Stomach (tissue), 9 donors: ENCODE data around the gene DPYSL4. TPM values are rescaled to one million over a fixed set of nuclear protein-coding genes. Genes with fewer than 3 reads are reported as not detected.

Experiments used
- DNase-seq, 2 donors: peaks; one replicate each; pipeline versions ENCODE4 v3.0.0 to v3.0.0-alpha.2; 2013 to 2019
- H3K27ac ChIP-seq, 5 donors: fragments of 200-600 bp in 4 of 5; sonication (generic) in 4 of 5; one replicate each; pipeline ENCODE4 v1.5.1; 2013 to 2019; ENCODE audit warnings: mild to moderate bottlenecking in 1 of 5, moderate library complexity in 1 of 5
- H3K27me3 ChIP-seq, 3 donors: fragments of 200-600 bp; sonication (generic); one replicate each; pipeline ENCODE4 v1.5.1; 2017 to 2019; ENCODE audit warnings: mixed run types in 1 of 3
- H3K36me3 ChIP-seq, 4 donors: fragments of 200-600 bp; sonication (generic); 1 replicate in 3 of 4; 2 replicates in 1 of 4; pipeline ENCODE4 v1.5.1; 2016 to 2019
- H3K4me1 ChIP-seq, 4 donors: fragments of 200-600 bp; sonication (generic); one replicate each; pipeline ENCODE4 v1.5.1; 2016 to 2019
- H3K4me3 ChIP-seq, 4 donors: fragments of 200-600 bp; sonication (generic) in 3 of 4; one replicate each; pipeline ENCODE4 v1.5.1; 2016 to 2019; ENCODE audit warnings: mild to moderate bottlenecking in 1 of 4
- H3K9me3 ChIP-seq, 4 donors: fragments of 200-600 bp; sonication (generic); one replicate each; pipeline ENCODE4 v1.5.1; 2016 to 2019
- CTCF ChIP-seq, 7 experiments: fragments of 450-650 bp in 4 of 7; fragments of 200-600 bp in 3 of 7; sonication (generic) in 3 of 7; IDR thresholded peaks; one replicate each; pipeline ENCODE4 v1.5.1; 2016 to 2019; ENCODE audit warnings: antibody characterized with exemption in 7 of 7, control low read depth in 2 of 7, mild to moderate bottlenecking in 1 of 7
- EP300 ChIP-seq: sonication (generic); formaldehyde crosslinking; IDR thresholded peaks from one replicate; pipeline ENCODE4 v1.6.1; 2017; ENCODE audit warnings: antibody characterized with exemption
- POLR2A ChIP-seq, 4 donors: fragments of 450-650 bp; IDR thresholded peaks; one replicate each; pipeline ENCODE4 v1.6.1; 2016; ENCODE audit warnings: antibody characterized with exemption in 4 of 4, control low read depth in 2 of 4, mild to moderate bottlenecking in 1 of 4, moderate library complexity in 1 of 4
- POLR2AphosphoS5 ChIP-seq, 3 donors: sonication (generic); formaldehyde crosslinking; IDR thresholded peaks; one replicate each; pipeline ENCODE4 v1.6.1; 2016; ENCODE audit warnings: antibody characterized with exemption in 3 of 3
- WGBS, 5 donors: extraction: QIAGEN DNeasy Blood & Tissue Kit in 3 of 5; methylation state at CpG; one replicate each; pipeline versions ENCODE4 v1.1.5 to v1.1.7; 2013 to 2018; 5-methylcytosine and 5-hydroxymethylcytosine counted together
- intact Hi-C: fragments of 100-400 bp; cut with DNase I; formaldehyde crosslinking; loops from one replicate; pipeline ENCODE4 v1.15.1; 2023; ENCODE audit warnings: low total_unique reads
- polyA plus RNA-seq, 3 donors: library from polyadenylated mRNA; stranded (reverse); fragments of 200-250 nt; gene quantifications; one replicate each; pipeline ENCODE4 v1.2.3, GENCODE V29; 2013
- total RNA-seq, 5 donors: library from RNA; depleted of rRNA; stranded (reverse); fragments of >200 nt; gene quantifications; one replicate each; pipeline versions ENCODE4 v1.1.0 to v1.2.3, GENCODE V29; 2014 to 2016
- donor health status: healthy with polysubstance abuse.
- donor health status: Bipolar disorder and iron deficiency.
- donor health status: healthy.

DPYSL4 gene
- total and polyA plus RNA-seq, 8 donors = 0.43 to 2.0 (median 0.68) TPM; not detected in 3

GRCh38 chr10:132192991-132193665, 6.4 kb downstream of the DPYSL4 start:
- Histone ChIP-seq H3K9me3 (no peaks in the 10 kb centered on the region), H3K27ac (no peak overlapping the region), H3K36me3 (no peaks in the 10 kb centered on the region), H3K27me3 (peaks cover under 1 to 44% (median 18%) of the 10 kb centered on the region in 3 donors), H3K4me1 (no peaks in the 10 kb centered on the region), H3K4me3 (no peak overlapping the region)
- 59 to 80% (median 72%) methylated on average over 18 of the region's 18 CpGs for WGBS, 5 donors
- intact Hi-C loops = no loop called here
- TF ChIP-seq POLR2A (IDR thresholded peaks at IDR 0.05) (no peak), CTCF (IDR thresholded peaks at IDR 0.05) (no peak), POLR2AphosphoS5 (IDR thresholded peaks at IDR 0.05) (no peak), EP300 (no peak)
- DNase-seq = no peak

GRCh38 chr10:132193907-132194552, 7.3 kb downstream of the DPYSL4 start:
- Histone ChIP-seq H3K4me3 (no peak overlapping the region), H3K27me3 (peaks cover 0 to 40% (median 9%) of the 10 kb centered on the region in 3 donors), H3K36me3 (no peaks in the 10 kb centered on the region), H3K4me1 (no peaks in the 10 kb centered on the region), H3K27ac (no peak overlapping the region), H3K9me3 (no peaks in the 10 kb centered on the region)
- DNase-seq = peak in 1 of 2 donors; percentile 56
- intact Hi-C loops = no loop called here
- no peak for TF ChIP-seq POLR2A (IDR thresholded peaks at IDR 0.05)
- no peak for TF ChIP-seq EP300
- no peak for TF ChIP-seq POLR2AphosphoS5 (IDR thresholded peaks at IDR 0.05)
- no peak for TF ChIP-seq CTCF (IDR thresholded peaks at IDR 0.05)
- 69 to 80% (median 71%) methylated on average over 7 to 21 of the region's 21 CpGs for WGBS, 5 donors

- intact Hi-C loops = no loop called here
- H3K27ac ChIP-seq = no peak overlapping the region
- DNase-seq = no peak
- H3K9me3 ChIP-seq = no peaks in the 10 kb centered on the region
- no peaks in the 10 kb centered on the region for H3K4me1 ChIP-seq
- no peak for TF ChIP-seq POLR2A (IDR thresholded peaks at IDR 0.05)
- H3K36me3 ChIP-seq = no peaks in the 10 kb centered on the region
- no peak overlapping the region for H3K4me3 ChIP-seq
- WGBS, 5 donors = 90 to 97% (median 96%) methylated on average over 8 to 15 of the region's 15 CpGs
- peaks cover 0 to 38% (median 5%) of the 10 kb centered on the region in 3 donors for H3K27me3 ChIP-seq
These were observed 8.0 kb downstream of the DPYSL4 start for GRCh38 chr10:132194726-132195125.

GRCh38 chr10:132195366-132196075, 8.8 kb downstream of the DPYSL4 start:
- TF ChIP-seq CTCF (IDR thresholded peaks at IDR 0.05) (no peak), POLR2AphosphoS5 (IDR thresholded peaks at IDR 0.05) (no peak), POLR2A (IDR thresholded peaks at IDR 0.05) (no peak), EP300 (no peak)
- intact Hi-C loops = no loop called here
- Histone ChIP-seq H3K27ac (no peak overlapping the region), H3K27me3 (peaks cover 0 to 36% (median 0%) of the 10 kb centered on the region in 3 donors), H3K4me1 (no peaks in the 10 kb centered on the region), H3K4me3 (no peak overlapping the region), H3K9me3 (no peaks in the 10 kb centered on the region), H3K36me3 (no peaks in the 10 kb centered on the region)
- 81 to 89% (median 87%) methylated on average over 6 to 13 of the region's 13 CpGs for WGBS, 5 donors
- DNase-seq = no peak
